AG04450 (cell line): Measurements from ENCODE around the gene DNM3. TPM values are rescaled to one million over a fixed set of nuclear protein-coding genes. Genes with fewer than 3 reads are reported as not detected.

ENCODE experiments used
- CTCF ChIA-PET: fragments of 300-600, 350-600 bp; formaldehyde crosslinking; extraction: SDS; loops from one replicate; lab custom pipeline; 2022; ENCODE audit warnings: antibody characterized with exemption, inconsistent platforms; lab: Charles Lee
- POLR2A ChIA-PET: fragments of 350-600 bp; formaldehyde crosslinking; extraction: SDS; loops from one replicate; lab custom pipeline; 2021; ENCODE audit warnings: antibody characterized with exemption, inconsistent platforms; lab: Yijun Ruan, JAX
- DNase-seq: peaks from one replicate; pipeline ENCODE4 v3.0.0-alpha.2; 2011; ENCODE audit warnings: low read depth, low spot score
- H3K27ac ChIP-seq: one replicate; pipeline ENCODE4 v1.5.1; 2012; ENCODE audit warnings: low read depth, low read length, control low read depth
- H3K27me3 ChIP-seq: one replicate; pipeline ENCODE4 v1.6.0; 2012; ENCODE audit warnings: low read length; ENCODE audit not compliant: control insufficient read depth, insufficient read depth
- H3K4me3 ChIP-seq: 2 replicates; pipeline ENCODE4 v1.5.1; 2011; ENCODE audit warnings: mild to moderate bottlenecking, low read depth, low read length, control low read depth
- H3K9me3 ChIP-seq: 2 replicates; pipeline ENCODE4 v1.5.1; 2012; ENCODE audit warnings: low read length; ENCODE audit not compliant: control insufficient read depth, insufficient read depth
- polyA plus RNA-seq: library from polyadenylated mRNA; depleted of rRNA; stranded (reverse); fragments of >200 nt; gene quantifications from 2 replicates; pipeline ENCODE4 v1.2.3, GENCODE V29; 2011
- TF ChIP-seq, protein P1 (sequence below): IDR thresholded peaks from 2 replicates; pipeline ENCODE4 v1.5.1; 2011; ENCODE audit warnings: low read depth, low read length, control low read depth, inconsistent platforms

The DNM3 gene
- polyA plus RNA-seq, 1 experiment, result 0.37 TPM

GRCh38 chr1:171929121-171929520, 87.8 kb downstream of the DNM3 start:
- DNase-seq, result no peak
- POLR2A ChIA-PET, result no interaction called here
- H3K9me3 ChIP-seq, result no peaks in the 10 kb centered on the region

GRCh38 chr1:171931752-171932151, 90.5 kb downstream of the DNM3 start:
- Histone ChIP-seq H3K27ac (no peak overlapping the region), H3K9me3 (no peaks in the 10 kb centered on the region), H3K4me3 (no peak overlapping the region), H3K27me3 (peaks cover 6% of the 10 kb centered on the region)
- CTCF ChIA-PET, result no interaction called here
- no peak for DNase-seq
- POLR2A ChIA-PET, result no interaction called here
- TF ChIP-seq, protein P1, sequence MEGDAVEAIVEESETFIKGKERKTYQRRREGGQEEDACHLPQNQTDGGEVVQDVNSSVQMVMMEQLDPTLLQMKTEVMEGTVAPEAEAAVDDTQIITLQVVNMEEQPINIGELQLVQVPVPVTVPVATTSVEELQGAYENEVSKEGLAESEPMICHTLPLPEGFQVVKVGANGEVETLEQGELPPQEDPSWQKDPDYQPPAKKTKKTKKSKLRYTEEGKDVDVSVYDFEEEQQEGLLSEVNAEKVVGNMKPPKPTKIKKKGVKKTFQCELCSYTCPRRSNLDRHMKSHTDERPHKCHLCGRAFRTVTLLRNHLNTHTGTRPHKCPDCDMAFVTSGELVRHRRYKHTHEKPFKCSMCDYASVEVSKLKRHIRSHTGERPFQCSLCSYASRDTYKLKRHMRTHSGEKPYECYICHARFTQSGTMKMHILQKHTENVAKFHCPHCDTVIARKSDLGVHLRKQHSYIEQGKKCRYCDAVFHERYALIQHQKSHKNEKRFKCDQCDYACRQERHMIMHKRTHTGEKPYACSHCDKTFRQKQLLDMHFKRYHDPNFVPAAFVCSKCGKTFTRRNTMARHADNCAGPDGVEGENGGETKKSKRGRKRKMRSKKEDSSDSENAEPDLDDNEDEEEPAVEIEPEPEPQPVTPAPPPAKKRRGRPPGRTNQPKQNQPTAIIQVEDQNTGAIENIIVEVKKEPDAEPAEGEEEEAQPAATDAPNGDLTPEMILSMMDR, result no peak

More at GRCh38 chr1:171929121-171929520, 87.8 kb downstream of the DNM3 start:
- Histone ChIP-seq H3K27me3 (peaks cover 6% of the 10 kb centered on the region), H3K4me3 (no peak overlapping the region), H3K27ac (no peak overlapping the region)
- CTCF ChIA-PET, result interaction anchor here (1.1 kb wide), 1 partner anchor 37 kb away, joined by 3 read pairs; no protein-coding TSS in a partner anchor
- TF ChIP-seq, protein P1, result peak; percentile 32

DNA sequence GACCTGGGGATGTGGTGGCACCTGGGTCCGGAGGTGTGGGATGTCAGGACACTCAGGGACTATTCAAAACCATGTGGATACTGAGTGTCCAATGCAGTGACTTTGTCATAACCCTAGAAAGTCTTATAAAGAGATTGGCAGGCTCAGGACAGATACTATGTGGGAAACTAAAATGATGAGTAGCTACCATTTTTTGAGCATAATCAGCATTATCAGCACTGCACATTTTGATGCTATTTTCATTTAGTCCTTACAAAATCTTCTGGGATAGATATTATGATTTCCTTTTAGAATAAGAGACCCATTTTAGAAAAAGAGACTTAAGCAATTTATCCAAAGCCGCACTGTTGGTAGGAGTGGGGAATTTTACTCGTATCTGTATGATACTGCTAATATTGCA, 93.4 kb downstream of the DNM3 start:
- Histone ChIP-seq H3K4me3 (no peak overlapping the region), H3K27ac (no peak overlapping the region), H3K9me3 (no peaks in the 10 kb centered on the region), H3K27me3 (peaks cover 2% of the 10 kb centered on the region)
- no peak for DNase-seq
- CTCF ChIA-PET, result no interaction called here
- TF ChIP-seq, protein P1, result no peak
- POLR2A ChIA-PET, result no interaction called here

- TF ChIP-seq, protein P1, result no peak
- CTCF ChIA-PET, result no interaction called here
- H3K9me3 ChIP-seq, result no peaks in the 10 kb centered on the region
- no peak overlapping the region for H3K4me3 ChIP-seq
- POLR2A ChIA-PET, result no interaction called here
- H3K27me3 ChIP-seq, result peaks cover 2% of the 10 kb centered on the region
- no peak for DNase-seq
- H3K27ac ChIP-seq, result no peak overlapping the region
Observed at GRCh38 chr1:171935086-171935485, 93.8 kb downstream of the DNM3 start.

DNA sequence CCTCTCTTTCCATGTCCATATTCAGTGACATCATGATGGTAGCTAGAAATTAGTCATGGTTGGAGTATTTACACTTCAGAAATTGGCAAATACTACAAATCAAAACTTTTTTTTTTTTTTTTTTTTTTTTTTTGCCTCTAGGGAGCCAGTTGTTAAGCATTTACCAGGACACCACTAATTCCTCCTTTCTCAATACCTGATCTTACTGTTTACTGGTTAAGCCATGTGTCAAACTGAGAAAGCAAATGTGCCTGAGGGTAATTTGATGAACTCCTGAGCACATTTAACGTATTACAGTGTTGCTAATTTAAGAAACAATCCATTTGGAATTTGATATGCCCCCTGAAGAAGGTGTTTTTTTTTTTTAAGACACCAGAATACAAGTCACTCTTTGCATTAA, 94.4 kb downstream of the DNM3 start:
- ChIA-PET POLR2A (no interaction called here), CTCF (no interaction called here)
- no peak overlapping the region for H3K4me3 ChIP-seq
- H3K27me3 ChIP-seq, result no peaks in the 10 kb centered on the region
- TF ChIP-seq, protein P1, result no peak
- no peak overlapping the region for H3K27ac ChIP-seq
- no peak for DNase-seq
- no peaks in the 10 kb centered on the region for H3K9me3 ChIP-seq
